ENCODE results near the gene DIRAS1. TPM values are rescaled to one million over a fixed set of nuclear protein-coding genes. Genes with fewer than 3 reads are reported as not detected.

The DIRAS1 gene
- total RNA-seq, 1 experiment from 2014 or later: 7.8 TPM

DNA sequence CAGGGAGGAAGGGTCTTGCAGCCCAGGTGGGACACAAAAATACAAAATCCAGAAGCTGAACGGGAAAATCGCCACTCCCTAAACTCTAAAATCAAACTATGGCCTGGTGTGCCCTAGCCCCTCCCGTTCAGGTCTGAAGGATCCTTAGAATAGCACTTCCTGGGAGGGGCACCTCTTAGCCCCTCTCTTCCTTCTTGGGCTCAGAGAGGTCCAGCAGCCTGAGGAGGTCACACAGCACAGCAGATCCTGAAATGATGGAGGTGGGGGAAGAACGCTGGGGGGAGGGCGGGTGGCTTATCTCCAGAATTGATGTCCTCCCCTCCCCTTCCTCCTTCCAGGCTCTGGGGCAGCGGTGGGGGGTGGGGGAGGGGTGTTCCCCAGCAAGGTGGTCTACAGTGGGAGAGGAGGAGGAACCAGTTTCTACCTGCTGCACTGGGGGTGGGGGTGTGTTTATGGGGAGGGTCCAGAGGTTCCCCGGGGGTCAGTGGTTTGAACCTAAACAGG, 1.9 kb downstream of the DIRAS1 start:
- no peak overlapping the region for H2BK15ac ChIP-seq (ENCODE audit: low read depth, low read length)
- H4K8ac ChIP-seq (replicated peaks; ENCODE audit: insufficient read length, low read depth, low read length): no peak overlapping the region
- no peak overlapping the region for H3K9ac ChIP-seq (ENCODE audit: extremely low read depth, insufficient read length, low read length)
- H3K4me1 ChIP-seq (ENCODE audit: insufficient read depth, low read length): no peaks in the 10 kb centered on the region
- peak overlapping the region; percentile 50 to 79; a peak in 3 of 5 replicates for H3K4me3 Mint-ChIP-seq
- TF ChIP-seq CTCF (conservative IDR thresholded peaks at IDR 0.05): no peak
- no peak for DNase-seq
- H2BK5ac ChIP-seq (ENCODE audit: insufficient read length, low read length): no peak overlapping the region
- H2AFZ ChIP-seq (ENCODE audit: low read length): no peak overlapping the region
- peaks cover 10 to 11% of the 10 kb centered on the region in 2 experiments for H3K9me3 Mint-ChIP-seq
- no CpG with 5 or more reads among the region's 7 CpGs for WGBS (ENCODE audit: extremely low coverage, insufficient read length, low lambda C conversion rate)
- peaks cover 8% of the 10 kb centered on the region for H3K9me3 ChIP-seq (ENCODE audit: control insufficient read depth, low read depth, low read length)
- no peak overlapping the region for H4K5ac ChIP-seq (ENCODE audit: insufficient read length, low read depth, low read length)
- H2BK20ac ChIP-seq (ENCODE audit: low read depth, low read length, poor library complexity, severe bottlenecking): no peak overlapping the region
- H2AK5ac ChIP-seq (ENCODE audit: insufficient read length, low read length): no peak overlapping the region
- peaks cover 7% of the 10 kb centered on the region for H3K23me2 ChIP-seq (ENCODE audit: insufficient read length, low read depth, low read length, poor library complexity, severe bottlenecking)
- H3K4ac ChIP-seq (ENCODE audit: low read depth, low read length): no peak overlapping the region
- no peaks in the 10 kb centered on the region for H4K20me1 ChIP-seq (ENCODE audit: control insufficient read depth, insufficient read depth, insufficient read length)
- H3K27ac ChIP-seq (ENCODE audit: insufficient read length, low read depth, low read length): no peak overlapping the region
- H3K56ac ChIP-seq (ENCODE audit: insufficient read length, low read depth, low read length): no peak overlapping the region
- H3K14ac ChIP-seq (ENCODE audit: insufficient read depth, low read length): no peak overlapping the region
- H3K27ac Mint-ChIP-seq: peak overlapping the region in 1 of 3 experiments; percentile 76; a peak in 3 of 7 replicates
- H3K18ac ChIP-seq (ENCODE audit: insufficient read length, low read depth, low read length): no peak overlapping the region
- peak overlapping the region; percentile 41 for H3K4me2 ChIP-seq (ENCODE audit: insufficient read depth, insufficient read length, low read length)
- H3K4me1 Mint-ChIP-seq: peaks cover 6 to 13% of the 10 kb centered on the region in 2 experiments
- no peaks in the 10 kb centered on the region for H3K79me2 ChIP-seq (ENCODE audit: insufficient read depth, low read length)
- H3K23ac ChIP-seq (ENCODE audit: insufficient read length, low read depth, low read length): no peak overlapping the region
- peaks cover 34% of the 10 kb centered on the region for H3K27me3 Mint-ChIP-seq (ENCODE audit: low read depth)
- H3K36me3 Mint-ChIP-seq (ENCODE audit: insufficient read depth in 1 of 3, low read depth in 3 of 3): peaks cover 14 to 16% (median 14%) of the 10 kb centered on the region in 3 experiments
- no peak overlapping the region for H3T11ph ChIP-seq (ENCODE audit: low read length)
- H2BK120ac ChIP-seq (ENCODE audit: low read depth, low read length, poor library complexity, severe bottlenecking): no peak overlapping the region
- H2BK12ac ChIP-seq (ENCODE audit: insufficient read length, low read depth, low read length): no peak overlapping the region
- no peak overlapping the region for H4K91ac ChIP-seq (ENCODE audit: insufficient read length, low read depth, low read length)
- no peaks in the 10 kb centered on the region for H3K79me1 ChIP-seq (ENCODE audit: insufficient read depth, low read depth, low read length, poor library complexity, severe bottlenecking)
- H3K27me3 ChIP-seq (ENCODE audit: insufficient read depth, low read length): no peaks in the 10 kb centered on the region

Measured in H9 (cell line).